Measurements from ENCODE around the gene CTSL.

- TF ChIP-seq CTCF (conservative IDR thresholded peaks at IDR 0.05 in 1 of 2, IDR thresholded peaks at IDR 0.05 in 1 of 2; ENCODE audit: low read depth in 1 of 2, low read length in 2 of 2) (no peak), EZH2 (IDR thresholded peaks at IDR 0.05; ENCODE audit: low read length, missing control alignments) (no peak)
Measured at GRCh38 chr9:87763286-87763685, 37.4 kb downstream of the CTSL start.

All from fibroblast of lung (primary cell).